ENCODE data around the gene MFNG.

The MFNG gene

GRCh38 chr22:37502342-37503182 lies 16.4 kb upstream of the MFNG start:
- TF ChIP-seq CTCF (IDR thresholded peaks at IDR 0.05), result no peak
- no peak overlapping the region for H3K4me2 ChIP-seq (ENCODE audit: low read length)
- H3K36me3 ChIP-seq (ENCODE audit: control insufficient read depth, insufficient read depth, low read length), result no peaks in the 10 kb centered on the region
- no peaks in the 10 kb centered on the region for H3K9me3 ChIP-seq (ENCODE audit: control insufficient read depth, low read length)
- H3K79me2 ChIP-seq, result no peaks in the 10 kb centered on the region
- no peak overlapping the region for H3K27ac ChIP-seq
- no peak overlapping the region for H3K4me3 ChIP-seq (ENCODE audit: low read depth, low read length)
- no peaks in the 10 kb centered on the region for H3K4me1 ChIP-seq
- H3K27me3 ChIP-seq (ENCODE audit: control insufficient read depth, insufficient read depth, low read length), result no peaks in the 10 kb centered on the region
- H2AFZ ChIP-seq, result no peak overlapping the region
- no peak overlapping the region for H3K9ac ChIP-seq

GRCh38 chr22:37501610-37502341 lies 15.6 kb upstream of the MFNG start:
- H2AFZ ChIP-seq, result no peak overlapping the region
- no peak overlapping the region for H3K4me2 ChIP-seq (ENCODE audit: low read length)
- TF ChIP-seq CTCF (IDR thresholded peaks at IDR 0.05), result no peak
- H3K9me3 ChIP-seq (ENCODE audit: control insufficient read depth, low read length), result no peaks in the 10 kb centered on the region
- H3K27ac ChIP-seq, result no peak overlapping the region
- no peaks in the 10 kb centered on the region for H3K36me3 ChIP-seq (ENCODE audit: control insufficient read depth, insufficient read depth, low read length)
- H3K4me3 ChIP-seq (ENCODE audit: low read depth, low read length), result no peak overlapping the region
- no peak overlapping the region for H3K9ac ChIP-seq
- H3K79me2 ChIP-seq, result no peaks in the 10 kb centered on the region
- H3K27me3 ChIP-seq (ENCODE audit: control insufficient read depth, insufficient read depth, low read length), result no peaks in the 10 kb centered on the region
- no peaks in the 10 kb centered on the region for H3K4me1 ChIP-seq

- no peak overlapping the region for H3K27ac ChIP-seq
- H3K9ac ChIP-seq, result no peak overlapping the region
- H2AFZ ChIP-seq, result no peak overlapping the region
- no peaks in the 10 kb centered on the region for H3K36me3 ChIP-seq (ENCODE audit: control insufficient read depth, insufficient read depth, low read length)
- TF ChIP-seq CTCF (IDR thresholded peaks at IDR 0.05), result no peak
- no peaks in the 10 kb centered on the region for H3K4me1 ChIP-seq
- no peaks in the 10 kb centered on the region for H3K79me2 ChIP-seq
- no peak overlapping the region for H3K4me2 ChIP-seq (ENCODE audit: low read length)
- H3K9me3 ChIP-seq (ENCODE audit: control insufficient read depth, low read length), result no peaks in the 10 kb centered on the region
- H3K4me3 ChIP-seq (ENCODE audit: low read depth, low read length), result no peak overlapping the region
- no peaks in the 10 kb centered on the region for H3K27me3 ChIP-seq (ENCODE audit: control insufficient read depth, insufficient read depth, low read length)
Measured at GRCh38 chr22:37500745-37501609, 14.8 kb upstream of the MFNG start.

DNA sequence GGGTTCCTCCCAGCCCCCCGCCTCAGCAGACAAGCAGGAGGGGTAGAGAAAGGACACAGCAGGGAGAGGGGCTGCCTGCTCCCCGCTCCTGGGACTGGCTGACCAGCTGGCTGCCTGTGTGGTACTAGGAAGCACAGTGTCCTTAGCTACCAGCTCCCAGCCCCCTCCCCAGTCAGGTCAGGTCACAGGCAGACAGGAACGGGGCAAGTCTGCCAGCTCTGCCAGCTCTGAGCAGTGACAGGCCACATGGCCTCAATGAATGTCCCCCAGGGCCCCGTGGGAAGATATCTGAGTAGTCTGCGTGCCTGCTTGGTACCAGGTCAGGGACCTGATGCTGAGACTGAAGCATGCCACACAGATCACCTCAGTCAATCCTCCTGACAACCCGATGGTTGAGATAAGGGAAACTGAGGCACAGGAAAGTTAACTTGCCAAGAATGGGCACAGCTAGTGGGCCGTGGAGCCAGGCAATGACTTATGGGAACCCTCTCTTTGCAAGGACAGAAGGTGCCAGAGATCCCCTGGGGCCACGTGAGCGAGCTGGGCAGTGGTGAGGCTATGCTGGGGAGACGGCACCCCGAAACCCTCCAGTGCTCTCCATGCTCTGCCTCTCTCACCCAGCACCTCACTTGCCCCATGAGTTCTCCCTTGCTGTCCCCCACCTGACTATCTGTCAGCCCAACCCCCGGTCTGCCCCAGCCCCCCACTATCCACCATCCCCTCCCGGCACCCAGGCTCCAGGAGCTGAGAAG lies 13.8 kb upstream of the MFNG start:
- Histone ChIP-seq H2AFZ (no peak overlapping the region), H3K27ac (no peak overlapping the region), H3K9me3 (ENCODE audit: control insufficient read depth, low read length) (no peaks in the 10 kb centered on the region), H3K4me1 (no peaks in the 10 kb centered on the region), H3K79me2 (no peaks in the 10 kb centered on the region), H3K27me3 (ENCODE audit: control insufficient read depth, insufficient read depth, low read length) (no peaks in the 10 kb centered on the region), H3K36me3 (ENCODE audit: control insufficient read depth, insufficient read depth, low read length) (no peaks in the 10 kb centered on the region), H3K9ac (no peak overlapping the region), H3K4me3 (ENCODE audit: low read depth, low read length) (no peak overlapping the region), H3K4me2 (ENCODE audit: low read length) (no peak overlapping the region)
- TF ChIP-seq CTCF (IDR thresholded peaks at IDR 0.05), result no peak

Data from parathyroid adenoma (tissue), 2 donors.